ENCODE results near the gene RNASE4.

GRCh38 chr14:20698934-20699333, 14.6 kb downstream of the RNASE4 start:
- TF ChIP-seq CTCF (IDR thresholded peaks at IDR 0.05): no peak
- no peak for TF ChIP-seq EP300 (IDR thresholded peaks at IDR 0.05)
- no peak for TF ChIP-seq POLR2A (IDR thresholded peaks at IDR 0.05)

All from ovary (tissue), 3 donors.